NCI-H1417 (cell line): ENCODE data around the gene CYBA.
A peak's percentile ranks its signal among the peaks of the same experiment; 100 is the strongest.

ENCODE experiments used
- DNase-seq, 3 experiments: peaks; one replicate each; lab custom pipeline; 2025; lab: John Stamatoyannopoulos, UW

CYBA gene

GRCh38 chr16:88650749-88651275 lies at the start of gene CYBA:
Gene CYBA, minus strand, starts transcription at chr16:88651053. Its CDS starts 40 bp downstream, at chr16:88651013.
- peak in 1 of 3 experiments; percentile 13 for DNase-seq

GRCh38 chr16:88700322-88700635 lies 49.4 kb upstream of the CYBA start:
- DNase-seq = no peak

- no peak for DNase-seq
These were observed 48.3 kb upstream of the CYBA start for GRCh38 chr16:88699180-88699579.

DNA sequence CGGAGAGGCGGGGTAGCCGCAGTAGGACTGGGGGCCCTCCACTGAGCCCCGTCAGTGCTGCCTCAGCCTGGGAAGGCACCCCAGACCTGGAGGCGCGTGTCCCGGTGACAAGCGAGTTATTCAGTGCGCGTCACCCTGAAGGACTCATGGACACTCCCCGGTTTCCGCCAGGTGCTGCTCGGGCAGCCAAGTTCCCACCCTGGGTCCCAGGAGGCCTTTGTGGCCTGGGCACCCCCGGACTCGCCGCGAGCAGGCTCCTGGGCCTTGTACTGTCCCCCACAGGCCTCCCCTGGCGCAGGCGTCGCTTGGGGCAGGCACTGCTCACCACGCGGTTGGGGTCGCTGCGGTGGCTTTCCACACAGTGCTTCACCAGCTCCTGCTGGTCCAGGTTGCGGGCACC lies 47.8 kb upstream of the CYBA start:
- DNase-seq = no peak

GRCh38 chr16:88697831-88698615 lies 47.2 kb upstream of the CYBA start:
- DNase-seq = no peak

- DNase-seq = no peak
These were observed 46.4 kb upstream of the CYBA start for GRCh38 chr16:88697116-88697830.

GRCh38 chr16:88696441-88696840 lies 45.6 kb upstream of the CYBA start:
- no peak for DNase-seq

GRCh38 chr16:88695753-88696152 lies 44.9 kb upstream of the CYBA start:
- no peak for DNase-seq

GRCh38 chr16:88695218-88695617 lies 44.4 kb upstream of the CYBA start:
- no peak for DNase-seq

- DNase-seq = no peak
These were observed 43.6 kb upstream of the CYBA start for GRCh38 chr16:88694221-88695087.

- DNase-seq = peak in 1 of 3 experiments; percentile 3
These were observed 42.7 kb upstream of the CYBA start for GRCh38 chr16:88693420-88694177.

DNA sequence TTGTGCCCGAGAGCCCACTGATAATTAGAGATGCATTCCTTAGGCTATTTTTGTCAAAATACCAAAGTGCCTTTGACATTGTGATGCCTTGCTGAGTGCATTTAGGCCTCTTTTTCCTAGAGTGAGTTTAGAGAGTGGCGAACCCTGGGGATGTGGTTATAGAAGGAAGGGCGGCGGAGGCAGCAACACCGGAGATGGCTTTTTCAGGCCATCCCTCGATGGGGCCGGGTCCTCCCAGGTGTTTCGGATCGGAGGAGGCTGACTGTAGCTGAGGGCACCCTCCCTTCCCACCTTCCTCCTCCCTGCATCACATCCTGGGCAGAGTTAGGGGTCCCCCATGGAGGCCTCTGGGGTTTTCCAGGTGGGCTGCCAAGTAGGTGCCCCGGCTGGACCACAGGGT lies 42.0 kb upstream of the CYBA start:
- DNase-seq = no peak

DNA sequence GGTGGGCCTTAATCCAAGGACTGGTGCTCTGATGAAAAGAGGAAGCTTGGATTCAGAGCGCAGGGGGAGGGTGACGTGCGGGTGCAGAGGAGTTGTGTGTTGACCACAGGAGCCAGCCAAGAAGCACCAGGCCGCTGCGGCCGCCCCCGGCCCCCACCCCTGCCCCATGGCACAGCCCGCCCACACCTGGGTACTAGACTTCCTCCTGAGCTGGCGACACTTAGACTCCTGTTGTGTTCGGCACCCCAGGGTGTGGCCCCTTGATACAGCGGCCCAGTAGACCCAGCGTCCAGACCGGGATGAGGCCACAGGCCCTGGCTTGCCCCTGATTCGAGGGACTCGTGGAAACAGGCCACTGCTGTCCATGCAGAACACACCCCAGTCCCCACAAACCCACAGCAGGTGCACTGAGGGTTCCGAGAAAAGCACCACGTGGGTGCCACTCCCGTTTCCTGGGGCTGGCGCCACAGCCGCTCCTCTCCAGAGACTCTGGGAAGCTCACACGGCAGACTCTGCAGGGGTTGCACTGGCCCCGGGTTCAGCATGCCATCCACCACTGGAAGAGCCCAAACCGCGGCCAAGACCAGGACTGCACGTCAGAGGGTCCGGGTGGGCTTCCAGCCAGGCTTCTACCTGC lies 41.2 kb upstream of the CYBA start:
- DNase-seq = peak in 1 of 3 experiments; percentile 3

- peak in 1 of 3 experiments; percentile 8 for DNase-seq
These were observed 40.4 kb upstream of the CYBA start for GRCh38 chr16:88691129-88691813.

GRCh38 chr16:88690341-88691128 lies 39.7 kb upstream of the CYBA start:
- DNase-seq = no peak

DNA sequence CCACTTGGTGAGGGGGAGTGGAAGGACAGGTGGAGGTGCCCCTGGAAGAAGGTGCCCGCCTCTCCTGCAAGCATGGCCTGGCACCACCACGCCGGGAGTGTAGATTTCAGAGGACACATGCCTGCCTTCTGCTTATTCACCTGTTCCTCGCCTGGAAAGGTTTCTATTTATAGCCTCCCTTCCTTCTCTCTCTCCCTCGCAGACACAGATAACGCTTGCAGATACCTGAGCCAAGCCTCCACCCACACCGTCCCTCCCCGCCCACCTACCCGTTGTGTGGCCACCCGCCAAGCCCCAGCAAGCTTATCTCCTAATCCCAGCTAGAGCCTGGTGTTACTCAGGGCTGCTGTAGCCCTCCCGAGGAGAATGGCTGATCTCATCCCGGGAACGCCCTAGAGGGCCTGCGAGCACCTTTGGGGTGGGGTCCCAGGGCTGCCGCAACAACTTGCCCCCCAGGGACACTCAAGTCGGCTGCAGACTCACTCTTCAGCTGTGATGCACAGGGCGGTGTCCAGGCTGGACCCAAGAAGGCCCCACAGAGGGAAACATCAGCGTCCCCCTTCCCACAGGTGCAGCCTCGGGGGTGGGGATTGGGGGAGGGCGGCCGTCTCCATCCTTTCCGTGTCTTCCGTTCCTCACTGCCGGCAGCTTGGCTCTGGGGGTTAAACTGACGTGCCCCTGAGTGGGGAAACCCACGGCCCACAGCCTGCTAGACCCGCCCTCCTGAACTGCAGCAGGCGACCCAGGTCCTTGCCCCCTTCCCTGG lies 37.3 kb upstream of the CYBA start:
- peak in 2 of 3 experiments; percentile 39 to 78 for DNase-seq

- no peak for DNase-seq
These were observed 36.8 kb upstream of the CYBA start for GRCh38 chr16:88687676-88688012.

DNA sequence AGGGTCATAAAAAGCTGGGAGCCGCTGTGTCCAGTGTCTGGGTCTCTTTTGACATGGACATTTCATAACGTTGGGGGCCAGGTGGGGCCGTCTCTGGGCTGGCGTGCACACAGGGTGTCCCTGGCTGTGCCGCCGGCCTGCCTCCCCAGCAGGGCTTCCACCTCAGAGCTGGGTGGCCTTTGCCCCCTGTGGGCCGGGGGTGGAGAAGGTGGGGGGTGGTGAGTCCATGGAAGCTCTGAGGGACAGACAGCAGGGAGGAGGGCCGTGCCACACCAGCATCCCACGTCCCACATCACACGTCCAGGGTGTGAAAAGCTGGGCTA lies 36.4 kb upstream of the CYBA start:
- no peak for DNase-seq
